H1 (cell line): Measurements from ENCODE around the gene SPATS1. TPM values are rescaled to one million over a fixed set of nuclear protein-coding genes. Genes with fewer than 3 reads are reported as not detected.

ENCODE experiments used
- BACH1 ChIP-seq: IDR thresholded peaks from 2 replicates; pipeline ENCODE4 v1.6.1; 2012; ENCODE audit warnings: low read length, improper control_type of control experiment
- CTBP2 ChIP-seq: IDR thresholded peaks from 2 replicates; pipeline ENCODE4 v1.7.0; 2011; ENCODE audit warnings: borderline replicate concordance, mild to moderate bottlenecking, moderate library complexity, mixed read lengths, low read length; ENCODE audit not compliant: insufficient read depth, insufficient read length
- EZH2 ChIP-seq: fragments of 200-600 bp; sonication (generic); IDR thresholded peaks from 2 replicates; pipeline ENCODE4 v1.7.1; 2012; ENCODE audit warnings: low read depth, mild to moderate bottlenecking, moderate library complexity, low read length, inconsistent platforms; ENCODE audit not compliant: severe bottlenecking
- JUND ChIP-seq: IDR thresholded peaks from 2 replicates; pipeline ENCODE4 v1.6.1; 2011; ENCODE audit warnings: mild to moderate bottlenecking, improper control_type of control experiment, low read length
- MAFK ChIP-seq: IDR thresholded peaks from 2 replicates; pipeline ENCODE4 v1.6.1; 2012; ENCODE audit warnings: low read depth, mild to moderate bottlenecking, improper control_type of control experiment, low read length
- RFX5 ChIP-seq: IDR thresholded peaks from 2 replicates; pipeline ENCODE4 v1.6.1; 2011; ENCODE audit warnings: low read depth, low read length, improper control_type of control experiment, borderline replicate concordance
- polyA plus RNA-seq, 7 experiments: library from polyadenylated mRNA; depleted of rRNA in 3 of 7; stranded (reverse) in 5 of 7; unstranded in 2 of 7; fragments of >200 nt in 5 of 7; fragments of 200-250 nt in 2 of 7; gene quantifications; 1 replicate in 5 of 7; 2 replicates in 1 of 7; 4 replicates in 1 of 7; pipeline versions ENCODE4 v1.2.1 to v1.2.3, GENCODE V29; 2011 to 2013; ENCODE audit warnings: missing spikeins in 2 of 7, mixed read lengths in 2 of 7
- total RNA-seq: library from RNA; stranded (reverse); fragmentation: NEBNext Ultra II Directional; extraction: Animal tissue kit (Norgen Biotek cat#: 25700); gene quantifications from 2 replicates; pipeline ENCODE4 v1.2.1, GENCODE V29; 2021

The SPATS1 gene
- total and polyA plus RNA-seq, 2 of the 8 experiments (the other 6 are each of a cell fraction or from before 2014, with no cell fraction given), result not detected

DNA sequence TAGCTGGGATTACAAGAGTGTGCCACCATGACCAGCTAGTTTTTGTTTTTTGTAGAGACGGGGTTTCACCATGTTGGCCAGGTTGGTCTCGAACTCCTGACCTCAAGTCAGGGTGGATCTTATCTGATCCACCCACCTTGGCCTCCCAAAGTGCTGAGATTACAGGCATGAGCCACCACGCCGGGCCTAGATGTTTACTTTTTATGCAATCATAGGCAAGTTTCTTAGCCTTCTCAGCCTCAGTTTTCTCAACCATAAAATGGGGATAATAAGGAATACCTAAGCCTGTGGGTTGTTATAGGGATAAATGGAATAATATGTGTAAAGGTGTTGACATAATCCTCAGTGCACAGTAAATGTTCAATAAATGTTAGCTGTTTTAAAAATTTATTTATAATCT is 9.8 kb downstream of the SPATS1 start (continued):
- TF ChIP-seq MAFK, result no peak
- TF ChIP-seq BACH1, result no peak
- no peak for TF ChIP-seq RFX5
- no peak for TF ChIP-seq CTBP2
- no peak for TF ChIP-seq JUND
- TF ChIP-seq EZH2, result no peak
